ENCODE results near the gene ANLN. TPM values are rescaled to one million over a fixed set of nuclear protein-coding genes. Genes with fewer than 3 reads are reported as not detected.

ANLN gene, protein sequence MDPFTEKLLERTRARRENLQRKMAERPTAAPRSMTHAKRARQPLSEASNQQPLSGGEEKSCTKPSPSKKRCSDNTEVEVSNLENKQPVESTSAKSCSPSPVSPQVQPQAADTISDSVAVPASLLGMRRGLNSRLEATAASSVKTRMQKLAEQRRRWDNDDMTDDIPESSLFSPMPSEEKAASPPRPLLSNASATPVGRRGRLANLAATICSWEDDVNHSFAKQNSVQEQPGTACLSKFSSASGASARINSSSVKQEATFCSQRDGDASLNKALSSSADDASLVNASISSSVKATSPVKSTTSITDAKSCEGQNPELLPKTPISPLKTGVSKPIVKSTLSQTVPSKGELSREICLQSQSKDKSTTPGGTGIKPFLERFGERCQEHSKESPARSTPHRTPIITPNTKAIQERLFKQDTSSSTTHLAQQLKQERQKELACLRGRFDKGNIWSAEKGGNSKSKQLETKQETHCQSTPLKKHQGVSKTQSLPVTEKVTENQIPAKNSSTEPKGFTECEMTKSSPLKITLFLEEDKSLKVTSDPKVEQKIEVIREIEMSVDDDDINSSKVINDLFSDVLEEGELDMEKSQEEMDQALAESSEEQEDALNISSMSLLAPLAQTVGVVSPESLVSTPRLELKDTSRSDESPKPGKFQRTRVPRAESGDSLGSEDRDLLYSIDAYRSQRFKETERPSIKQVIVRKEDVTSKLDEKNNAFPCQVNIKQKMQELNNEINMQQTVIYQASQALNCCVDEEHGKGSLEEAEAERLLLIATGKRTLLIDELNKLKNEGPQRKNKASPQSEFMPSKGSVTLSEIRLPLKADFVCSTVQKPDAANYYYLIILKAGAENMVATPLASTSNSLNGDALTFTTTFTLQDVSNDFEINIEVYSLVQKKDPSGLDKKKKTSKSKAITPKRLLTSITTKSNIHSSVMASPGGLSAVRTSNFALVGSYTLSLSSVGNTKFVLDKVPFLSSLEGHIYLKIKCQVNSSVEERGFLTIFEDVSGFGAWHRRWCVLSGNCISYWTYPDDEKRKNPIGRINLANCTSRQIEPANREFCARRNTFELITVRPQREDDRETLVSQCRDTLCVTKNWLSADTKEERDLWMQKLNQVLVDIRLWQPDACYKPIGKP
- 98.8 and 173 TPM in 2 replicates for total RNA-seq

DNA sequence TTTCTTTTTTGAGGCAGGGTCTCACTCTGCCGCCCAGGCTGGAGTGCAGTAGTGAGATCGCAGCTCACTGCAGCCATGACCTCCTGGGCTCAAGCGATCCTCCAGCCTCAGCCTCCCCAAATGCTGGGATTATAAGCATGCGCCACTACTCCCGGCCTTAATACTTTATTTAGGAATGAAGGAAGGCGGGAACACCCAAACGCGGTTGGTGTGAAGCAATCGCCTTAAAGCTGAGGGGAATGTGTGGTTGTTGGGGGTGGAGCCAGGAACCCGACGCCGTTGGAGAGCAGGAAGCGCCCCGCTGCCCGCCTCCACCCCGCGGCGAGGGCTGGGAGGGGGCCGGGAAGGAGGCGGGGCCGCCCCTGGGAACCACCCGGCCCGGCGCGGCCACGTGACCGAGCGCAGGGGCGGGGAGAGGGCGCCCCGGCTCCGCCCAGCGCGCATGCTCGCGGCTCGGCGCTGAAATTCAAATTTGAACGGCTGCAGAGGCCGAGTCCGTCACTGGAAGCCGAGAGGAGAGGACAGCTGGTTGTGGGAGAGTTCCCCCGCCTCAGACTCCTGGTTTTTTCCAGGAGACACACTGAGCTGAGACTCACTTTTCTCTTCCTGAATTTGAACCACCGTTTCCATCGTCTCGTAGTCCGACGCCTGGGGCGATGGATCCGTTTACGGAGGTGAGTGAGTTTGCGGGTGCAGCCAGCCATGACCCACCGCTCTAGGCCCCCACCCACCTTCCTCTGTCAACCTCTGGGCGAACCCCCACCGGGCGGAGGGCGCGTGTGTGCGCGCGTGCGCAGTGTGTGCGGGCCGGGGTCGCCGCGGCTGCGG, at the start of gene ANLN:
Gene ANLN, plus strand, starts transcription at position 492 of the 828 bp plus-strand sequence. Its CDS starts 165 bp downstream, at position 657.

Other genes with a start within 250 kb of the ANLN start
- 0.98 and 7.7 TPM in 2 replicates for gene EEPD1, start 236.6 kb upstream of the ANLN start, total RNA-seq

Measured in subcutaneous preadipocyte (primary cell).